ENCODE results near the gene DAAM1. TPM values are rescaled to one million over a fixed set of nuclear protein-coding genes. Genes with fewer than 3 reads are reported as not detected.

Gene DAAM1
- total RNA-seq, 1 donor from 2014 or later = 232 TPM

- FAIRE-seq (no peak), DNase-seq (ENCODE audit: low spot score in 2 of 2) (no peak)
Measured at GRCh38 chr14:59309291-59309900, 120.9 kb downstream of the DAAM1 start.

GRCh38 chr14:59310633-59311032 is 122.2 kb downstream of the DAAM1 start:
- FAIRE-seq (no peak), DNase-seq (ENCODE audit: low spot score in 2 of 2) (no peak)

- DNase-seq (ENCODE audit: low spot score in 2 of 2) (no peak), FAIRE-seq (no peak)
Measured at GRCh38 chr14:59311723-59312122, 123.3 kb downstream of the DAAM1 start.

GRCh38 chr14:59313144-59313651 is 124.7 kb downstream of the DAAM1 start:
- FAIRE-seq = no peak
- DNase-seq (ENCODE audit: low spot score in 2 of 2) = no peak

GRCh38 chr14:59313658-59314608 is 125.5 kb downstream of the DAAM1 start:
- FAIRE-seq (no peak), DNase-seq (ENCODE audit: low spot score in 2 of 2) (no peak)

- DNase-seq (ENCODE audit: low spot score in 2 of 2) (no peak), FAIRE-seq (no peak)
Measured at GRCh38 chr14:59314953-59315599, 126.6 kb downstream of the DAAM1 start.

GRCh38 chr14:59316151-59316830 is 127.8 kb downstream of the DAAM1 start:
- FAIRE-seq = no peak

GRCh38 chr14:59317346-59317745 is 128.9 kb downstream of the DAAM1 start:
- FAIRE-seq (no peak), DNase-seq (ENCODE audit: low spot score in 2 of 2) (no peak)

More at GRCh38 chr14:59316151-59316830, 127.8 kb downstream of the DAAM1 start:
- no peak for DNase-seq (ENCODE audit: low spot score in 2 of 2)

- DNase-seq (ENCODE audit: low spot score in 2 of 2) (no peak), FAIRE-seq (no peak)
Measured at GRCh38 chr14:59317798-59318505, 129.5 kb downstream of the DAAM1 start.

- DNase-seq (ENCODE audit: low spot score in 2 of 2) (no peak), FAIRE-seq (no peak)
Measured at GRCh38 chr14:59318908-59319307, 130.4 kb downstream of the DAAM1 start.

- no peak for FAIRE-seq
- no peak for DNase-seq (ENCODE audit: low spot score in 2 of 2)
Measured at GRCh38 chr14:59320361-59320760, 131.9 kb downstream of the DAAM1 start.

- DNase-seq (ENCODE audit: low spot score in 2 of 2) (no peak), FAIRE-seq (no peak)
Measured at GRCh38 chr14:59320763-59321625, 132.5 kb downstream of the DAAM1 start.

GRCh38 chr14:59321626-59321949 is 133.1 kb downstream of the DAAM1 start:
- DNase-seq (ENCODE audit: low spot score in 2 of 2) (no peak), FAIRE-seq (no peak)

GRCh38 chr14:59325906-59326305 is 137.4 kb downstream of the DAAM1 start:
- no peak for FAIRE-seq
- no peak for DNase-seq (ENCODE audit: low spot score in 2 of 2)

- no peak for FAIRE-seq
- no peak for DNase-seq (ENCODE audit: low spot score in 2 of 2)
Measured at GRCh38 chr14:59328454-59328853, 140.0 kb downstream of the DAAM1 start.

GRCh38 chr14:59330455-59330854 is 142.0 kb downstream of the DAAM1 start:
- DNase-seq (ENCODE audit: low spot score in 2 of 2) (no peak), FAIRE-seq (no peak)

GRCh38 chr14:59331217-59331616 is 142.8 kb downstream of the DAAM1 start:
- FAIRE-seq (no peak), DNase-seq (ENCODE audit: low spot score in 2 of 2) (no peak)

- DNase-seq (ENCODE audit: low spot score in 2 of 2) (no peak), FAIRE-seq (no peak)
Measured at GRCh38 chr14:59332727-59333126, 144.3 kb downstream of the DAAM1 start.

GRCh38 chr14:59333235-59333634 is 144.8 kb downstream of the DAAM1 start:
- no peak for DNase-seq (ENCODE audit: low spot score in 2 of 2)
- no peak for FAIRE-seq
